ENCODE results near the gene SLC38A10. TPM values are rescaled to one million over a fixed set of nuclear protein-coding genes. Genes with fewer than 3 reads are reported as not detected.

The SLC38A10 gene
- polyA plus RNA-seq, 4 donors, result 55.3 to 72.5 (median 58.5) TPM

DNA sequence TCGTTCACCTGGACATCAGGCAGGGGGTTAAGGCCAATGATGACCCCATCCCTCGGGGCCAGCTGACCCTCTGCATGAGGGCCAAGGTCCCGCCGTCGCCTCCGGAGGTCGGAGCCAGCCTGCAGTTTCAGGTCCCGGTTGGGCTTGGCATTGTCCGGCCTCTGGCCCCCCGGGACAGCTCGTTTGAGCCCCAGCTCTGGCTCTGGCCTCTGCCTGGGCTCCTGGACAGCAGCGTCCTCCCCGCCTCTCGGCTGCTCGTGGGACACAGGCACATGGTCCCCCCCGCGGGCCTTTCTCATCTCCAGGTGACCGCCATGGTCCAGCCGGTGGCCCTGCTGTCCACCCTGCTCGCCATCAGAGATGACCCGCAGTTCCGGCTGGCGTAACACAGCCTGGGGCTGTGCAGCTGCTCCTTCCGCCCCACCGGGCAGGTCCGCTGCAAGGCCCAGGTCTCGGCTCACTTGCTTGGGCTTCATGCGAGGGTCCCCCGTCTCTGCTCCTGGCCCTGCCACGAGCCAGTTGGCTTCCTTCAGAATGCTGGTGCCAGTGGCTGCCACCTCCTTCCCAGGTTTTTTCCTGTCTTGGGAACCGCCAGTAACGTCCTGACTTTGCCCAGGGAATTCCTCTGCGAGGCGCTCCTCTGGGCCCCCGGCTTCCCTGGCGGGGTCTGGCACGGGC lies 49.3 kb downstream of the SLC38A10 start:
- no peak for DNase-seq (ENCODE audit: low read depth in 4 of 4, low spot score in 3 of 4)

- no peak for DNase-seq (ENCODE audit: low read depth in 4 of 4, low spot score in 3 of 4)
Observed at GRCh38 chr17:81245024-81245664, 50.0 kb downstream of the SLC38A10 start.

- DNase-seq (ENCODE audit: low read depth in 4 of 4, low spot score in 3 of 4), result no peak
Observed at GRCh38 chr17:81244358-81245023, 50.6 kb downstream of the SLC38A10 start.

DNA sequence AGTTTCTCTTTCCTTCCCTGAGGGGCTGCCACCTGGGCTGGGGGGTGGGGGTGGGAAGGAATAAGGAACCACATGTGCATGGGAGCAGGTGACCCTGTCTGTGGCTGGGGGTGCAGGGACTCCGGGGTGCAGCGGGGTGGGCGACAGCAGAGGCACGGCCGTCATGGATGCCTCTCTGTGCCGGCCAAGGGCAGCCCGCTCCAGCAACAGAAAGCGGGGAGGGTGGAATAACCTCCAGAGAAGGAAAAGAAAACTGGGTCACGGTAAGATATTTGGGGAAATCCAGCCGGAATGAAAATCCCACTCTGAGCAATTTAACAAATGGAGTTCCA lies 51.8 kb downstream of the SLC38A10 start:
- no peak for DNase-seq (ENCODE audit: low read depth in 4 of 4, low spot score in 3 of 4)

DNA sequence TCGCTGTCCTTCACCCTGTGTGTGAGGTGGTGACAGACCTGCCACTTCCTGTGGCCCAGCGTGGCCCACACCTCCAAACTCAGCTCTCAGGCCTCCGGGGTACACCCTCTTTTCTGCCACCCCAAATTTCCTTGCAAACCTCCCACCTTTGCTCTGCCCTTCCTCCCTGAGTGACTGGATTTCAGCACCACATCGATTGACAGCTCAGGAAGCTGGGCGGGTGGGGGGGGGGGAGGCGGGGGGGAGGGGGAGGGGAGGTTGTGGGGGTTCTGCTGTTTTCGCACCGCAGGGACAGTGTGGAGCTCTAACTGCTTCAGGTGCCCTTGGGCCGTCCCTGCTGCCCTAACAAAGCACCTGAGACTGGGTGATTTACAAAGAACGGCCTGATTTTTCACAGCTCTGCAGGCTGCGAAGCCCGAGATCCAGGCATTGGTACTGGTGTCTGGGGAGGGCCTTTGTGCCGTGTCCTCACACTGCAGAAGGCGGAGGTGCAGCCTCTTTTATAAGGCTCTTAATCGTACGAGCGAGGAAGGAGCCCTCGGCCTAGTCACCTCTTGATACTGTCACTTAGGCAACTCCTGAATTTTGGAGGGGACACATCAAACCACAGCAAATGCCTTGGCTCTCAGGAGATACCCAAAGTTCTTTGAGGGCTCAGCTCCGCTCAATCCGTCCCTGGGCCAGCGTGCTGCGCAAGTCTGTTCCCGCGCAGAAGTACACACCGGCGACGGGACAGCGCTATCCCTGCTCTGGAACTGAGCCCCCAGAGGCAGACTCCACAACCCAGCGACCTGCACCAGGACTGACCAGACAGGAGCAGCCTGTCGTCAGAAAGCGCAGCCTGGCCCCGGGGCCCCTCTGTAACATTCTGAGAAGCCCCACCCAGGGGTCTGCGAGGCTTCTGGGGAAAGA lies 52.4 kb downstream of the SLC38A10 start:
- no peak for DNase-seq (ENCODE audit: low read depth in 4 of 4, low spot score in 3 of 4)

DNA sequence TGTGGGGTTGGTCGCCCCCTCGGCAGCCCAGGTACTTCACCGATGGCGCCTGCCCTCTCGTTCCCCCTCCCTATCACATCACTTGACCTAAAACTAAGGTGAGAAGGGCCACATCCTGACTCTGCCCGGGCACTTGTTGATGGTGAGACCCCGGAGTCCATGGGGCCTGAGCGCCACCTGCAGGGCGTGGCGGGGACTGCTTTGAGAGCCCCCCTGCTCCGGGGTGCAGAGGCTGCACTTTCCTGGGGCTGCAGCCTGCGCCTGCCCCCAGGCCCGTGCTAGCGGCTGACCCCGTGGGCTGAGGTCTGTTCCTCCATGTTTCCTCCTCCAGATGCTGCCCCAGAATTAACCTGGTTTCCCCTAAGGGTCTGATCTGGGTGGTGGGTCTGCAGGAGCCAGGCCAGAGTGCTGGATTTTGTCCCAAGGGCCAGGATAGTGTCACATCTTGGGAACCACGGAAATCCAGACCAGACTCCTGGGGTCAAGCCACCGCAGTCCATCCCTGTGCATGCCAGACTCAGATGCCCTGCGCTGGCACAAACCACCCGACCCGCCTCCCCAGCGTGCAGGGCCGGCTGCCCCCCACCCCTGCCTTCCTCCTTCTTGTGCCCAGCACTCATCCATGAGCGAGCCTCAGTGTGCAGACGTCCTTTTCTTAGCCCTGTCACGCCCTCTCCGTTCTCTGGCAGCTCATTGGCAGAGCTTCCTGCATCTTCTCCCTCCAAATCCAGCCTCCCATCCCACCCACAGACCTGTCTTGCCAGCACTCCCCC lies 53.3 kb downstream of the SLC38A10 start:
- no peak for DNase-seq (ENCODE audit: low read depth in 4 of 4, low spot score in 3 of 4)

DNA sequence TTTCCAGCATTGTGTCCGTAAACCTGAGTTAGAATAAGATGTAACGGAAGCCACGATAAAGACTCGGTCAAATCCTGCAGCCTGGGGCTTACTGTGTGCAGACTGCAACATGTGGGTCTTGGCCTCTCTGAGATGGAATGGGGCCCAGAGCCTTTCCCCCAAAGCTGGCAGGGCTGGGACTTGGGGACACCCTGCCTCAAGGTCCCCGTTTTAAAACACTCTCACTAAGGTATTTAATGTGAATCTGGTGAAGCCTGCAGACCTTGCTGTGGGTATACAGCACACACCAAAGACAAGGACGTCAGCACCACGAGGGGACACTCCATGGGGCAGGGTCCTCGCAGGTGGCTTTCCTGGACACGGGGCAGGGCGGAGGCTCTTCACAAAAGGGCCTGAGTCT lies 53.9 kb downstream of the SLC38A10 start:
- no peak for DNase-seq (ENCODE audit: low read depth in 4 of 4, low spot score in 3 of 4)

GRCh38 chr17:81240761-81241160 lies 54.3 kb downstream of the SLC38A10 start:
- DNase-seq (ENCODE audit: low read depth in 4 of 4, low spot score in 3 of 4), result no peak

DNA sequence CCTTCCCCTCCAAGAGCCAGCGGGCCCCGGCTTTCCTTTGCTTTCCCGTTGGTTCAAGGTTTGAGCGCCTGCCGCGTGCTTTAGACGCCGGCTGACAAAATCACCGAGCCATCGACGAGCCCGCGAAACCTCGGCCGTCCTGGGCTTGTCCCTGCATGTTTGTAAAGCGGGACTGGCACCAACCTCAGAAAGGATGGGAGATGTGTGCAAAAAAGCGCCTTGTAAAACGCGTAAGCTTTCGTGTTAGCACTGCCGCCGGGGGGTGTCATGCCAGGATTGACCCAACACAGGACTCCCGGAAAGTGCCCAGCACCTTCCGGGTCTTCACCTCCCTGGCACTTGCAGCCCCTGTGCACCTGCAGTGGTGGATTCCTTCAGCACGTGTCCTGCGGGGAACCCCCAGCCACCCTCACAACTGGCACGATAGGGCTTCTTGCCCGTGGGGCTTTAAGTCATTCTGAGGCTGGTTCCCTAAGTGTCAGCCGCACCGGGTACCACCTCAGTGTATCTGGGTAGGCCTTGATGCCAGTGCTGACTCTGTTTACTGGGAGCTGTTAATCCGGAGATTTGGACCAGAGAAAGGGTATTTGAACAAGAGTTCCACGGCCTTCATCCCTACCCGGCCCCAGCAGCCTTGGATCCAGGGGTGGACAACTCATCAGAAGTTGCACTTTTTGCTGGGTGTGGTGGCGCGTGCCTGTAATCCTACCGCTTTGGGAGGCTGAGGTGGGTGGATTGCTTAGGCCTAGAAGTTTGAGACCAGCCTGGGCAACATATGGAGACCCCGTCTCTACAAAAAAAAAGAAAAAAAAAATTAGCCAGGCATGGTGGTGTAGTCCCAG lies 55.2 kb downstream of the SLC38A10 start:
- no peak for DNase-seq (ENCODE audit: low read depth in 4 of 4, low spot score in 3 of 4)

DNA sequence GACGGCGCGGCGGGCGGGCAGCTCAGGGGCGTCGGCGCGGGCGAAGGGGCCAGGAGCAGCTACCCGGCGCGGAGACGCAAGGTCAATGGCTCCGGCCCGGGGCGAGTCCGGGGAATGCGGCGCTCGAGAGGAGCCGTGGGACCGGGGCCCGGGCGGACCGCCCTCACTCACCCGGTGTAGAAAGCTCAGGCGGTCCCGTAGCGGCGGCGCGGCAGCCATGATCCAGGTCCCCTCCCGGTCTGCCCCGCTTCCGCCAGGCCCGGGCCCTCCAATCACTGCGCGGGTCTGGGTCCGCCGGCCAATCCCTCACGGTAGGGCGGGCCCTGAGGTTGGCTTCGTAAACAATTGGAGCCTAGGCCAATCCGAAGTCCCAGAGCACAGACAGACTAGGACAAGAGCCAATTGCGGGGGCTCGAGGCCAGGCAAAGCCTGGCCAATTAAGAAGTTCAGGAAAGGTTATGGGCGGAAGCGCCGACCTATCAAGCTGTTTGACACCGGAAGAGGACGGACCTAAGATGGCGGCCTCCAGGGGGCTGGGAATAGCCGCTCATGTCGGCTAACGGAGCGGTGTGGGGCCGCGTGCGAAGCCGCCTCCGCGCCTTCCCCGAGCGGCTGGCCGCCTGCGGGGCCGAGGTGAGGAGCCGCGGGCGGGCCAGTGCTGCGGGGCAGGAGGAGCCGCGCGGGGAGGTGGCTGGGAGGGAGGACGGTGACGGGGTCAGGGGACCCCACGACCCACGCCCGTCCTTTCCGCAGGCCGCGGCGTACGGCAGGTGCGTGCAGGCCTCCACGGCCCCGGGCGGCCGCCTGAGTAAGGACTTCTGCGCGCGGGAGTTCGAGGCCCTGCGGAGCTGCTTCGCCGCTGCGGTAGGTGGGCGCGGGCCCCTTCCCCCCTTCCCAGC lies 56.0 kb downstream of the SLC38A10 start, which contains the start of the genes NDUFAF8 and TEPSIN:
Gene NDUFAF8, plus strand, starts transcription at position 504 of the 899 bp plus-strand sequence. Its CDS starts 46 bp downstream, at position 550.
Gene TEPSIN, minus strand, starts transcription at position 241 of the 899 bp plus-strand sequence. Its CDS starts 22 bp downstream, at position 219.
- peak; percentile 91 to 99 (median 99) for DNase-seq (ENCODE audit: low read depth in 4 of 4, low spot score in 3 of 4)

GRCh38 chr17:81238490-81238814 lies 56.7 kb downstream of the SLC38A10 start:
- DNase-seq (ENCODE audit: low read depth in 4 of 4, low spot score in 3 of 4), result no peak

DNA sequence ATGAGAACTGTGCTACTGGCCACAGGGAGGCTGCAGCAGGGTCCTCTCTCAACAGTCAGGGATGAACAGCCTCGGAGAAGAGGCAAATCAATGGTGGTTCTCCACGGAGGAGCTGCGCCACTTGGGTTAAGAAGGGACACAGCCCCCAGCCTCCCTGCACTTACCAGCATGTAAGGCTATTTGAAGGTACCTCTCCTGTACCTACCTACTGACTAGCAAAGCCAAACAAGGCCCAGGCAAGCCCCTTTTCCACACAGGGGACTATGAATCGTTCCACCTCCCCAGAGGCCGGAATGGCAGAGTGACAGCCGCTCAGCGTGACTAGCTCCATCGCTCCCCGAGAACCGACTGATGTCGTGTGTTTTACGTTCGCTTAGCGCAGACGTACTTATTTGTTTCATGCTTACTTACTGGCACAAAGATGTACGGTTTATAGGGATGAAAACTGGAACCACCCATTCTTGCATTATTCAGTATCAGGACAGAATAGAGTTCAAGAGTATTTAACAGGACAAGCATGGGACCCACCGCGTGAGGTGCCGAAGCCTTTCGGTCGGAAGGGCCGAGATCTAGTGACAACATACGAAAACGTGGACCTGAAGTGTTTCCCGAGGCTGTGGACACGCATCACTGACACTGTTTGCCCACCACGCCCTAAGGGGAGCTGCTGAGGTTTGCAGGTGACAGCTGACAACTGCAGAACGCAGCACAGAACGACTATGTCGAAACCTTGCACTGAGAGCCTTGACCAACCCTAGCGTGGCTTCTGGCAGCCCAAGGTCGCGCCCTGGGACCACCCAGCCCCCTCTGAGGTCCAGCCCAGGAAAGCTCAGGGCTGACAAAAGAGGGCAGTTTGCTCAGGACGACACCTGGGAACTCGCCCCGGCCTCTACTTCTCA lies 57.3 kb downstream of the SLC38A10 start:
- no peak for DNase-seq (ENCODE audit: low read depth in 4 of 4, low spot score in 3 of 4)

DNA sequence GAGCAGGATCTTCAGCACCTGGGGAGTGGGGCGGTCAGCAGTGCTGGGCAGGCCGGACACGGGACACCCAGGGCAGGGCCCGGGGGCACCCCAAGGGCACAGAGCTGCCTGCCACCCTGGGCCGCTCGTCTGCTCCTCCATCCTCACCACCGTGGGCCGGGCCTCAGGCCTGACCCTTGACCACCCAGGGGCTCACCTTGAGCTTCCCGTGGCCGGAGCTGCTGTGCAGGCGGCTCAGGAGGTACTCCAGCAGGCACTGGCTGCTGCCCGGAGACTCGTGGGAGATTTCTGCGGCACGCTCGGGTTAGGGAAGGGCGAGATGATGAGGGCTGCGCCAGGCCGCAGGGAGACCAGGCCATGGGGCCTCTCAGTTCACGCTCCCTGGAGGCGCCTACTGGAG lies 58.3 kb downstream of the SLC38A10 start:
- DNase-seq (ENCODE audit: low read depth in 4 of 4, low spot score in 3 of 4), result no peak

GRCh38 chr17:81235822-81236740 lies 59.0 kb downstream of the SLC38A10 start:
- no peak for DNase-seq (ENCODE audit: low read depth in 4 of 4, low spot score in 3 of 4)

GRCh38 chr17:81234940-81235821 lies 59.9 kb downstream of the SLC38A10 start:
- no peak for DNase-seq (ENCODE audit: low read depth in 4 of 4, low spot score in 3 of 4)

Measured in right renal pelvis (tissue), 4 donors.